NB4 (cell line): ENCODE data around the gene PFN3.

Experiments
- DNase-seq: peaks from one replicate; pipeline ENCODE4 v3.0.0; 2010; ENCODE audit warnings: low read depth
- H3K4me3 ChIP-seq: one replicate; pipeline ENCODE4 v1.5.1; 2011; ENCODE audit warnings: mild to moderate bottlenecking, low read depth, low read length, moderate library complexity
- CTCF ChIP-seq: IDR thresholded peaks from one replicate; pipeline ENCODE4 v1.5.1; 2012; ENCODE audit warnings: low read depth, low read length
- MAX ChIP-seq: IDR thresholded peaks from 2 replicates; pipeline ENCODE4 v1.6.1; 2011; ENCODE audit warnings: low read depth, low read length
- MYC ChIP-seq: IDR thresholded peaks from 2 replicates; pipeline ENCODE4 v1.6.1; 2011; ENCODE audit warnings: low read depth, low read length
- POLR2A ChIP-seq: IDR thresholded peaks from 2 replicates; pipeline ENCODE4 v1.6.1; 2011; ENCODE audit warnings: mild to moderate bottlenecking; ENCODE audit not compliant: insufficient read length; ENCODE audit errors: extremely low read depth

The PFN3 gene

GRCh38 chr5:177396807-177397206 is 3.7 kb downstream of the PFN3 start:
- TF ChIP-seq CTCF (no peak), MAX (no peak), MYC (no peak), POLR2A (no peak)
- DNase-seq: no peak
- no peak overlapping the region for H3K4me3 ChIP-seq

- TF ChIP-seq POLR2A (no peak), MYC (no peak), MAX (no peak), CTCF (no peak)
- no peak for DNase-seq
- no peak overlapping the region for H3K4me3 ChIP-seq
Measured at GRCh38 chr5:177396078-177396477, 4.4 kb downstream of the PFN3 start.

- DNase-seq: no peak
- TF ChIP-seq MAX: no peak
- no peak for TF ChIP-seq POLR2A
- no peak for TF ChIP-seq MYC
- TF ChIP-seq CTCF: no peak
- no peak overlapping the region for H3K4me3 ChIP-seq
Measured at GRCh38 chr5:177393990-177394389, 6.5 kb downstream of the PFN3 start.

GRCh38 chr5:177393206-177393765 is 7.2 kb downstream of the PFN3 start:
- no peak for TF ChIP-seq MYC
- TF ChIP-seq CTCF: no peak
- no peak for TF ChIP-seq POLR2A
- TF ChIP-seq MAX: no peak
- no peak overlapping the region for H3K4me3 ChIP-seq
- peak; percentile 74 for DNase-seq

- TF ChIP-seq MYC: no peak
- TF ChIP-seq CTCF: no peak
- TF ChIP-seq POLR2A: no peak
- TF ChIP-seq MAX: no peak
- no peak overlapping the region for H3K4me3 ChIP-seq
- peak; percentile 47 for DNase-seq
Measured at GRCh38 chr5:177392765-177393164, 7.7 kb downstream of the PFN3 start.
